Stomach smooth muscle (tissue), 2 donors: ENCODE results near the gene SLCO2B1.
A peak's percentile ranks its signal among the peaks of the same experiment; 100 is the strongest.

Experiments used
- H3K27ac ChIP-seq: one replicate; pipeline ENCODE4 v1.7.0; 2013; ENCODE audit warnings: mild to moderate bottlenecking, low read length, inconsistent platforms
- H3K27me3 ChIP-seq, 2 donors: one replicate each; pipeline ENCODE4 v1.7.0; 2013; ENCODE audit warnings: low read length in 2 of 2; ENCODE audit not compliant: insufficient read depth in 2 of 2, control insufficient read depth in 1 of 2
- H3K36me3 ChIP-seq, 2 donors: one replicate each; pipeline ENCODE4 v1.7.0; 2013; ENCODE audit warnings: low read length in 2 of 2; ENCODE audit not compliant: control insufficient read depth in 2 of 2, insufficient read depth in 2 of 2
- H3K4me1 ChIP-seq: one replicate; pipeline ENCODE4 v1.7.0; 2013; ENCODE audit warnings: low read length; ENCODE audit not compliant: control insufficient read depth, insufficient read depth
- H3K4me3 ChIP-seq, 2 donors: one replicate each; pipeline ENCODE4 v1.7.0; 2013; ENCODE audit warnings: low read length in 2 of 2
- H3K9ac ChIP-seq, 2 donors: one replicate each; pipeline ENCODE4 v1.7.0; 2013; ENCODE audit warnings: low read length in 2 of 2, mild to moderate bottlenecking in 1 of 2
- H3K9me3 ChIP-seq, 2 donors: one replicate each; pipeline ENCODE4 v1.7.0; 2013; ENCODE audit warnings: low read length in 2 of 2; ENCODE audit not compliant: control insufficient read depth in 2 of 2
- donor health status: healthy.
- donor health status: Pancreatic carcinoma.

The SLCO2B1 gene

DNA sequence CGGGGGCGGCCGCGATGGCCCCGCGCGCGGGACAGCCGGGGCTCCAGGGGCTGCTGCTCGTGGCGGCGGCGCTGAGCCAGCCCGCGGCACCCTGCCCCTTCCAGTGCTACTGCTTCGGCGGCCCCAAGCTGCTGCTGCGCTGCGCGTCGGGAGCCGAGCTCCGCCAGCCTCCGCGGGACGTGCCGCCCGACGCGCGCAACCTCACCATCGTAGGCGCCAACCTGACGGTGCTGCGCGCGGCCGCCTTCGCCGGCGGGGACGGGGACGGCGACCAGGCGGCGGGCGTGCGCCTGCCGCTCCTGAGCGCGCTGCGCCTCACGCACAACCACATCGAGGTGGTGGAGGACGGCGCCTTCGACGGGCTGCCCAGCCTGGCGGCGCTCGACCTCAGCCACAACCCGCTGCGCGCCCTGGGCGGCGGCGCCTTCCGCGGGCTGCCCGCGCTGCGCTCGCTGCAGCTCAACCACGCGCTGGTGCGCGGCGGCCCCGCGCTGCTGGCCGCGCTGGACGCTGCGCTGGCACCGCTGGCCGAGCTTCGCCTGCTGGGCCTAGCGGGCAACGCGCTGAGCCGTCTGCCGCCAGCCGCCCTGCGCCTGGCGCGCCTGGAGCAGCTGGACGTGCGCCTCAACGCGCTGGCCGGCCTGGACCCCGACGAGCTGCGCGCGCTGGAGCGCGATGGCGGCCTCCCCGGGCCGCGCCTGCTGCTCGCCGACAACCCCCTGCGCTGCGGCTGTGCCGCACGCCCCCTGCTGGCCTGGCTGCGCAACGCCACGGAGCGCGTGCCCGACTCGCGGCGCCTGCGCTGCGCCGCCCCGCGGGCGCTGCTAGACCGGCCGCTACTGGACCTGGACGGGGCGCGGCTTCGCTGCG is 90.4 kb downstream of the SLCO2B1 start:
- Histone ChIP-seq H3K27ac (no peak overlapping the region), H3K4me1 (peaks cover 13% of the 10 kb centered on the region), H3K36me3 (no peaks in the 10 kb centered on the region), H3K27me3 (peaks cover 28 to 42% of the 10 kb centered on the region in 2 donors), H3K9ac (no peak overlapping the region), H3K4me3 (peak overlapping the region in 1 of 2 donors; percentile 70), H3K9me3 (no peaks in the 10 kb centered on the region)

DNA sequence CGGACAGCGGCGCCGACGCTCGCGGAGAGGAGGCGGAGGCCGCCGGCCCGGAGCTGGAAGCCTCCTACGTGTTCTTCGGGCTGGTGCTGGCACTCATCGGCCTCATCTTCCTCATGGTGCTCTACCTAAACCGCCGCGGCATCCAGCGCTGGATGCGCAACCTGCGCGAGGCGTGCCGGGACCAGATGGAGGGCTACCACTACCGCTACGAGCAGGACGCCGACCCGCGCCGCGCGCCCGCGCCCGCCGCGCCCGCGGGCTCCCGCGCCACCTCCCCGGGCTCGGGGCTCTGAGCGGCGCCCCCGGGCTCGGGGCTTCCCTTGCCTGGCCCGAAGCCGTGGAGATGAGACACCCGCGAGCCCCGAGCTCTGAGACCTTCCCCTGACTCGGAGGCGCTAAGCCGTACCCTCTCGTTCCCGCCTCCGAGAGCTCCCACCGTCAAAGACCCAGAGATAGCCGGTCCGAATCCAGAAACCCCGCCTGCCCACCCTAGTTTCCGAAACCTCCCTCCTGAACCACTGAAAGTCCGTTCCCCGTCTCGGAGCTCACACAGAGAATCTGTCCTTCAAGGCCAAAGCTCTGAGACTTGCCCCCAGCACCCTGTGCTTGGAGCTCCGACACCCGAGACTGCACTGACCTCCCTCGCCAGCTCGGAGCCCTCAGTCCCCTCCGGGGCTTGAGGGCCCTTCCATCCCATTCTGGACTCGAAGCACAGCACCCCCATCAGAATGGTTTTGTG is 91.2 kb downstream of the SLCO2B1 start:
- no peak overlapping the region for H3K27ac ChIP-seq
- H3K36me3 ChIP-seq, result no peaks in the 10 kb centered on the region
- H3K9me3 ChIP-seq, result no peaks in the 10 kb centered on the region
- peaks cover 13% of the 10 kb centered on the region for H3K4me1 ChIP-seq
- no peak overlapping the region for H3K9ac ChIP-seq
- H3K4me3 ChIP-seq, result peak overlapping the region in 1 of 2 donors; percentile 70
- H3K27me3 ChIP-seq, result peaks cover 28 to 42% of the 10 kb centered on the region in 2 donors

DNA sequence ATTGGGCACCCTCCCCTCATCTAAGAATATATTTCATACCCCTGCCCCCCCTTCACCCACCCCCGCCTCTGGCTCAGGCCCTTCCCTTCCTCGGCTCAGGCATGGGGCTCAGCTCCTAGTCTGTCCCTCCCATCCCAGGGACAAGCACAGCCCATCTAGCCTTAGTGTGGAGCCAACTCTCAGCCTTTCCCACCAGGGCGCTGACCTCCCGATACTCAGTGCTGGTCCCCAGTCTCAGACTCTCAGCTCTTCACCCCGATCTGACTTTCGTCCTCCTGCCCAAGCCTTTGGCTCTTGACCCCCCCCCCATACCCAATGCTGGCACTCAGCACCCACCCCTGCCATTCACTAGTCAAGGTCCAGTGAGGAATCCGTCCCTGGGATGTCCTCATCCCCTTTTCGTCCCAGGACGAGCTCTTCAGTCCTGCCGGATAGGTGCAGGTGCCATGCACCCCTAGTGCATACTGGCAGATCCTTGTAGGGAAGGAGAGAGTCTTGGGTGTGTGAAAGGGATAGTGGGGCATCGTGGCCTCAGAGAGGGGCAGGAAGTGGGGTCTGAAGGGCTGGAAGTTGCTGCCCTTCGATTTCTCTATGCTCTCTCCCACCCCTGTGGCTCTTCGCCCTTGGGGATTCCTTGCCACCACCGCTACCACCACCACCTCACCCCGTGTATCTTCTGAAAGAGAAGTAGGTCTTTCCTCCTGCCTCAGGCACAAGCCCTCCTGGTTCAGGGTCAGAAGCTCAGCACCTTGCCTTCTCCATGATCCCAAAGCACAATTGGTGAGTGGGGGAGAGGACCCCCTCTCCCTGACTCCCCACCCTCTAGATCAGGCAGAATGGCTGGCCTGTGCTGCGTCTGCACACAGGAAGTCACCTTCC is 92.1 kb downstream of the SLCO2B1 start:
- peaks cover 27 to 40% of the 10 kb centered on the region in 2 donors for H3K27me3 ChIP-seq

GRCh38 chr11:75244052-75244814 is 93.3 kb downstream of the SLCO2B1 start:
- Histone ChIP-seq H3K27me3 (peaks cover 22 to 39% of the 10 kb centered on the region in 2 donors), H3K9ac (no peak overlapping the region), H3K4me3 (no peak overlapping the region), H3K27ac (no peak overlapping the region), H3K9me3 (no peaks in the 10 kb centered on the region), H3K4me1 (peaks cover 18% of the 10 kb centered on the region), H3K36me3 (no peaks in the 10 kb centered on the region)

More for the DNA sequence above, 92.1 kb downstream of the SLCO2B1 start:
- Histone ChIP-seq H3K27ac (no peak overlapping the region), H3K9me3 (no peaks in the 10 kb centered on the region), H3K36me3 (no peaks in the 10 kb centered on the region), H3K4me1 (peaks cover 13% of the 10 kb centered on the region), H3K9ac (no peak overlapping the region), H3K4me3 (no peak overlapping the region)

DNA sequence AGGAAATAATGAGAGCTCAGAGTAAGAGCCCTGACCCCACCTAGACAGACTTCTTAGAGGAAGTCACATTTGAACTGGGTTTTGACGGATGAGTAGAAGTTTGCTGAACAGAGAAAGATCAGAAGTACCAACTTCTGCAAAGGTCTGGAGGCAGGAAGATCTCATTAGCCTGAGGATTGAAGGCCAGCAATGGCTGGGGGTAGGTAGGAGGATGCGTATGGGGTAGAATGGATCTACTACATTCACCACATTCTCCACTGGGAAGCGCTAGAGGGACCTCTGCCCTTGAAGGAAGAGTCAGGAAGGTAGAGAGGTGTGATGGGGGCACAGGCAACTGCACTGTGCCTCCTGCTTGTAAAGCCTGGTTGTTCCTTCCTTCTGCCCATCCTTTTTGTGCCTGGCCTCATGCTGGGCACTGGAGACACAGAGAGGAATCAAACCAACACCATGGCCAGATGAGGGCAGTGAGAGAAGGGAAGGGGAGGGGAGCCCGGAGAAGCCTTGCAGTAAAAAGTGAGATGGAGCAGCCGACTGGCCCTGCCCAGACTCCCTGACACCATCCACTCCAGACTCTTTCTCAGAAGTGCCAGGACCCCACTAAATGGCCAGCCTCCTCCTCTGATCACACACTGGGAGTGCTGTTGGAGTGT is 94.6 kb downstream of the SLCO2B1 start:
- no peak overlapping the region for H3K27ac ChIP-seq
- peaks cover 15% of the 10 kb centered on the region for H3K4me1 ChIP-seq
- H3K4me3 ChIP-seq, result no peak overlapping the region
- H3K9me3 ChIP-seq, result no peaks in the 10 kb centered on the region
- peaks cover 18 to 30% of the 10 kb centered on the region in 2 donors for H3K27me3 ChIP-seq
- no peak overlapping the region for H3K9ac ChIP-seq
- no peaks in the 10 kb centered on the region for H3K36me3 ChIP-seq

DNA sequence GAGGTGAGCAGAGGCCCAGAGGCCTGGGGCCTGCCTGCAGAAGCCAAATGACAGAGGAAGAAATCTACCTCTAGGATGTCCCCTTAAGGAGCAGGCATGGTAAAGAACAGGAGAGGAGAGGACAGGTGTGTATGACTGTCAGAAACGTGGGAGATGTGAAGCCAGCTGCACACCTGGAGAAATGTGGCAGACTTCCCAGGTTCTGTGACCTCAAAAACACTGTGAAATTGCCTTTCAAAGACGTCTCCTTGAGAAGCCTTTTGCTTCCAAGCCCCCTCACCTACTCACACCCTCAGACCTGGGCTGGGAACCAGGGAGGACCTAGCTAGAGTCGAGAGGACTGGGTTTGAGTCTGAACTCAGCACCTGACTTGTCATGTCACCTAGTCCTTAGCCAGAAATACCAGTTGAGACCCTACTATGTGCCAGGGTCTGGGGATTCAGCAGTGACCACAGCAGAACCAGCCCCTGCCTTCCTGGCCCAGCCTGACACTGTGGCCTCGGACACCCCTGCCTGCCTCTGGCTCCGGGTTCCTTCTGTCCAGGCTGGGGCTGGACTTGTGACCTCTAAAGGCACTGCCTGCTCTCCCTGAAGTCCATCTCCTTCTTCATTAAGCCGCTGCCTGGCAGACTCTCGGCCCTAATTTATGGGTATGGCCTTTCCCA is 95.2 kb downstream of the SLCO2B1 start:
- Histone ChIP-seq H3K4me3 (no peak overlapping the region), H3K9me3 (no peaks in the 10 kb centered on the region), H3K4me1 (peaks cover 9% of the 10 kb centered on the region), H3K9ac (no peak overlapping the region), H3K27me3 (peaks cover 17 to 24% of the 10 kb centered on the region in 2 donors), H3K36me3 (no peaks in the 10 kb centered on the region), H3K27ac (no peak overlapping the region)

DNA sequence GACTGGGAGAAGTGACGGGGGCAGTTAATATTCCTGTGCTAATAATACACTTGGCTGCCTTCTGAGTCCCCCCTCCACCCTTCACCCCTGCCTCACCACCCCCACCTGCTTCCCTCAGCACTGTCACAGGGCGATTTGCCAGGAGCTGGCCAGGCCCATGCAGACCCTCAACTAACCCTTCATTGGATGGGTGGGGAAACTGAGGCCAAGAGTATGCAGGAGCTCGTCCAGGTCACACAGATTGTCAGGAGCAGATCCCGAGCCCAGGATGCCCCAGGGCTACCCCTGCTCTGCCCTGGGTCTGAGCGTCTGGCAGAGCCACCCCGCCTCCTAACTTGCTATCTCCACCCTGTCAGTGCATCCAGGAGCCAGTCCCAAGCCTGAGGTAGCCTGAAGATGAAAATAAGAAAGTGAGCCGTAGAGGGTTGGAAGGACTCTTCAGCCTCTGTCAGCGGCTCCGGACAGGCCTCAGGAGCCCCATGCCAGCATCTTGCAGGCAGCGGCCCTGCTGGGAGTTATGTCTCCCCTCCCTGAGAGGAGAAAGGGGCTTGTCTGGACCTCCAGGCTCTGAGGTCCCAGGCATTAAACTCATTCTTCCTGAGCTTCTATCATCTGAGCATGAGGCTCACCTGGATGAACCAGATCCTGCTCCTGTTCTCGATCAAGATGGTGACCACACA is 95.9 kb downstream of the SLCO2B1 start:
- H3K9ac ChIP-seq, result no peak overlapping the region

DNA sequence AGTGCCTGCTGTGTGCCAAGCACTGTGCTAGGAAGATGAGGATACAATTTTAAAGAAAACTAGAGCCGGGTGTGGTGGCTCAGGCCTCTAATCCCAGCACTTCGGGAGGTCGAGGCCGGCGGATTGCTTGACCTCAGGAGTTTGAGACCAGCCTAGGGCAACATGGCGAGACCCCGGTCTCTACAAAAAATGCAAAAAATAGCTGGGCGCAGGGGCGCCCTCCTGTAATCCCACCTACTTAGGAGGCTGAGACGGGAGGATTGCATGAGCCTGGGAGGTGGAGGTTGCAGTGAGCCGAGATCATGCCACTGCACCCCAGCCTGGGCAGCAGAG is 98.0 kb downstream of the SLCO2B1 start:
- H3K27ac ChIP-seq, result no peak overlapping the region
- no peak overlapping the region for H3K9ac ChIP-seq
- peaks cover 6 to 7% of the 10 kb centered on the region in 2 donors for H3K27me3 ChIP-seq
- no peaks in the 10 kb centered on the region for H3K9me3 ChIP-seq
- H3K4me1 ChIP-seq, result peaks cover 5% of the 10 kb centered on the region
- H3K4me3 ChIP-seq, result no peak overlapping the region
- no peaks in the 10 kb centered on the region for H3K36me3 ChIP-seq

More for the DNA sequence above, 95.9 kb downstream of the SLCO2B1 start:
- no peak overlapping the region for H3K4me3 ChIP-seq
- H3K4me1 ChIP-seq, result peaks cover 8% of the 10 kb centered on the region
- H3K27me3 ChIP-seq, result peaks cover 17 to 22% of the 10 kb centered on the region in 2 donors
- H3K36me3 ChIP-seq, result no peaks in the 10 kb centered on the region
- H3K9me3 ChIP-seq, result no peaks in the 10 kb centered on the region
- H3K27ac ChIP-seq, result no peak overlapping the region

GRCh38 chr11:75249704-75250103 is 98.8 kb downstream of the SLCO2B1 start:
- Histone ChIP-seq H3K9ac (no peak overlapping the region), H3K36me3 (no peaks in the 10 kb centered on the region), H3K4me3 (no peak overlapping the region), H3K27me3 (peaks cover 6 to 7% of the 10 kb centered on the region in 2 donors), H3K9me3 (no peaks in the 10 kb centered on the region), H3K4me1 (peaks cover 5% of the 10 kb centered on the region), H3K27ac (no peak overlapping the region)
